BLaER1 (cell line): ENCODE results near the gene SLC35B1.

Experiments
- H3K27ac ChIP-seq: shearing (Covaris generic); formaldehyde crosslinking; 2 replicates; pipeline ENCODE4 v1.8.1; 2022
- H3K27me3 ChIP-seq: shearing (Covaris generic); formaldehyde crosslinking; 2 replicates; pipeline ENCODE4 v1.8.1; 2022
- H3K36me3 ChIP-seq: shearing (Covaris generic); formaldehyde crosslinking; 2 replicates; pipeline ENCODE4 v1.8.1; 2022
- H3K4me1 ChIP-seq: shearing (Covaris generic); formaldehyde crosslinking; 2 replicates; pipeline ENCODE4 v1.8.1; 2022
- H3K4me2 ChIP-seq: shearing (Covaris generic); formaldehyde crosslinking; 2 replicates; pipeline ENCODE4 v1.8.1; 2022
- H3K4me3 ChIP-seq: shearing (Covaris generic); formaldehyde crosslinking; 2 replicates; pipeline ENCODE4 v1.8.1; 2022
- H3K9ac ChIP-seq: shearing (Covaris generic); formaldehyde crosslinking; 2 replicates; pipeline ENCODE4 v1.8.1; 2022
- H3K9me3 ChIP-seq: shearing (Covaris generic); formaldehyde crosslinking; 2 replicates; pipeline ENCODE4 v1.8.1; 2022
- H4K20me1 ChIP-seq: shearing (Covaris generic); formaldehyde crosslinking; 2 replicates; pipeline ENCODE4 v1.8.1; 2022
- Cebpa-rat ChIP-seq: shearing (Covaris generic); IDR thresholded peaks from 2 replicates; pipeline ENCODE4 v1.8.1; 2022

Gene SLC35B1, protein sequence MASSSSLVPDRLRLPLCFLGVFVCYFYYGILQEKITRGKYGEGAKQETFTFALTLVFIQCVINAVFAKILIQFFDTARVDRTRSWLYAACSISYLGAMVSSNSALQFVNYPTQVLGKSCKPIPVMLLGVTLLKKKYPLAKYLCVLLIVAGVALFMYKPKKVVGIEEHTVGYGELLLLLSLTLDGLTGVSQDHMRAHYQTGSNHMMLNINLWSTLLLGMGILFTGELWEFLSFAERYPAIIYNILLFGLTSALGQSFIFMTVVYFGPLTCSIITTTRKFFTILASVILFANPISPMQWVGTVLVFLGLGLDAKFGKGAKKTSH

DNA sequence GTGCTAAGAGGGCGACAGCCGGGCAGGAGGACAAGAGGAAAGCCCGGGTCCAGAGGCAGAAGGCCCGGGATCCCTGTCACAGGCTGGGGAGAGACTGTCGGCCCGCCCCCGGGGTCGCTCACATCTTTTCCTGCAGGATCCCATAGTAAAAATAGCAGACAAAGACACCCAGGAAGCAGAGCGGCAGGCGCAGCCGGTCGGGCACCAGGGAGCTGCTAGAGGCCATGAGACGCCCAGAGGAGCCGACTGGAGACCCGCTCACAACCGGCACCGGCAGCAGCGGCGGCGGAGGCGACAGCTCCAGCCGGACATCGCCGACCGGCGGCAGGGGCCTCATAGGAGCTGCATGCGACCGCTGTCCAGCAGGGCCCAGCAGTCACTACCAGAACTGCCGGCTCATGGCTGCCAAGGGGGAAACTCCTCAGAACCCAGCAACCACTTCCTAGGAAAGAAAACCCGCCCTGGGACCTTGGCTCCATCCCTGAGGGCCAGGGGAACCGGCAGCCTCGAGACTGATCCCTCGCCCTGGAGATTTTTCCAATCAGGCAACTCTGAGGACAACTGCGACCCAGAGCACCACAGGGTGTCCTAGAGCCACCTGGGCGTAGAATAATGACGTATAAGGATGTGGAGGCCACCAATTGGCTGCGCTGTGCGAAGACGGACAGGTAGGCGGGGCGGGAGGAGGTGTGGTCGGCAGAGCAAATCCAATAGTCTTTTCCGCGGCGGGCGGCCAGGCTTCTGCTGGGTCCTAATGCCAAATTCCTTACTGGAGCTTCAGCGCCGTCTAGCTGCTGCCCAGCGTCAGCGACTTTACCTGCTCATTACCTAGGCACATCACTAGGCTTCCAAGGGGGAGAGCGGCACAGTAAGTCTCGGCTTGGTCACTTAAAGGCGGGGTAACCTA, at the start of gene SLC35B1:
TSS of gene SLC35B1 (minus strand) at position 357 of the 907 bp plus-strand sequence. CDS start at position 226, 131 bp downstream.
- TF ChIP-seq Cebpa-rat, result no peak

DNA sequence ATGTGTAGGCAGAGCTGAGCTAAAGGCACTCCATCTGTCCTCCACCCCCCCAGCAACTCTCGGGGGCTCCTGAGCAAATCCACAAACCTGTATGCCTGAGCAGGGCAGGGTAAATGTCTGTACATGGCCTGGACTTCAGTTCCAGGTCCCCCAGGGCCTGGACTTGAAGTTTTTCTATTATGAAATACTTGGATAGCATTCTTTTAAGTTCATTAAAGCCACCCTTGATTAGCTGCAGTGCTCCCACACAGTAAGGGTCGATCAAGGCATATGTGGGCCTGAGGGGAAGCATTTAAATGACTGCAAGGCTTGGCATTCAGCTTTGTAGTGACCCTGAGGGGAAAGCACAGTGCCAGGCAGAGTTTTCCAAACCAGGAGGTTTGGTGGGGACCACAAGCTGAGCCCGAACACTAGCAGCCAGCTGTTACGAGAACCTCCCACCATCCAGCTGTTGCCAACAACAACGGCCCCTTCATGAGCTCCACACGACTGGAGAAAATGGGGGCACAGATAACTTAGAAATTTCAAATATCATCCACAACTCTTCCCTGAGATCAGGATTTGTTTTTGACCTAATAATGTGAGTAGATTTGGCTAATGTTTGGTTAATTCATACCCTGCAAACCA, 49.5 kb upstream of the SLC35B1 start:
- peaks cover 56% of the 10 kb centered on the region for H4K20me1 ChIP-seq
- H3K27ac ChIP-seq, result peak overlapping the region; percentile 41
- H3K36me3 ChIP-seq, result peaks cover 40% of the 10 kb centered on the region
- no peaks in the 10 kb centered on the region for H3K27me3 ChIP-seq
- peaks cover 89% of the 10 kb centered on the region for H3K4me1 ChIP-seq
- H3K4me2 ChIP-seq, result peak overlapping the region; percentile 83; the same call in 1 of the 2 replicates
- no peak overlapping the region for H3K4me3 ChIP-seq
- H3K9me3 ChIP-seq, result no peaks in the 10 kb centered on the region
- TF ChIP-seq Cebpa-rat, result no peak
- peak overlapping the region; percentile 13; the same call in 1 of the 2 replicates for H3K9ac ChIP-seq

More for the DNA sequence above, at the start of gene SLC35B1:
- Histone ChIP-seq H3K27ac (peak within 1 kb of the TSS; percentile 99), H3K9ac (peak within 1 kb of the TSS; percentile 99), H3K9me3 (no peaks in the 10 kb centered on the region), H3K4me2 (peak within 1 kb of the TSS; percentile 89), H3K36me3 (peaks cover 76% of the 10 kb centered on the region), H3K4me3 (peak within 1 kb of the TSS; percentile 99), H3K4me1 (peaks cover 72% of the 10 kb centered on the region), H3K27me3 (no peaks in the 10 kb centered on the region), H4K20me1 (no peaks in the 10 kb centered on the region)

DNA sequence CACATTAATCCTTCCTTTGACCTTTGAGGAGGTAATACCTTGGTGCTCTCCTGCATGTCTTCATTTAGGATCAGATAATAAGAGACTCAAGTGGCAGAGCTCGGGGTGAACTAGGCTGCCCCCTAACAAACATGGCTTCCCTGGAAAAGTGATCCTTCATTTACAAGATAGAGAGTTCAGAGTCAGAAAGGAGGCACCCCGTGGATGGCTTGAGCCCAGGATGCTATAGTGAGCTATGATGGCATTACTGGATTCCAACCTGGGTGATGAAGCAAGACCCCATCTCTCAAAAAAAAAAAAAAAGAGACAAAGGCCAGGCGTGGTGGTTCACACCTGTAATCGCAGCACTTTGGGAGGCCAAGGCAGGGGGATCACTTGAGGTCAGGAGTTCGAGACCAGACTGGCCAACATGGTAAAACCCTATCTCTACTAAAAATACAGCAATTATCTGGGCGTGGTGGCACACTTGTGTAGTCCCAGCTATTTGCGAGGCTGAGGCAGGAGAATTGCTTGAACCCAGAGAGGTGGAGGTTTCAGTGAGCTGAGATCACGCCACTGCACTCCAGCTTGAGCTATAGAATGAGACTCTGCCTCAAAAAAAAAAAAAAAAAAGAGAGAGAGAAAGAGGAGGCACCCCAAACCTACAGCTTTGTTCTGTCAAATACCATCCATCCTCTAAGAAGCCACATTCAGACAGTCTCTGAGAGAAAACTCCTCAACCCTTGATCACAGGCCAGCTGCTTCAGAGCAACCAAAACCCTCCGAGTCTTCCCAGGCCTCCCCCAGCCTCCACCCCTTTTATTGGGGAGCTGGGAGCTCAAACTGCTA, 48.8 kb upstream of the SLC35B1 start:
- H3K4me3 ChIP-seq, result no peak overlapping the region
- peak overlapping the region; percentile 83 for H3K4me2 ChIP-seq
- peak overlapping the region; percentile 13; the same call in 1 of the 2 replicates for H3K9ac ChIP-seq

DNA sequence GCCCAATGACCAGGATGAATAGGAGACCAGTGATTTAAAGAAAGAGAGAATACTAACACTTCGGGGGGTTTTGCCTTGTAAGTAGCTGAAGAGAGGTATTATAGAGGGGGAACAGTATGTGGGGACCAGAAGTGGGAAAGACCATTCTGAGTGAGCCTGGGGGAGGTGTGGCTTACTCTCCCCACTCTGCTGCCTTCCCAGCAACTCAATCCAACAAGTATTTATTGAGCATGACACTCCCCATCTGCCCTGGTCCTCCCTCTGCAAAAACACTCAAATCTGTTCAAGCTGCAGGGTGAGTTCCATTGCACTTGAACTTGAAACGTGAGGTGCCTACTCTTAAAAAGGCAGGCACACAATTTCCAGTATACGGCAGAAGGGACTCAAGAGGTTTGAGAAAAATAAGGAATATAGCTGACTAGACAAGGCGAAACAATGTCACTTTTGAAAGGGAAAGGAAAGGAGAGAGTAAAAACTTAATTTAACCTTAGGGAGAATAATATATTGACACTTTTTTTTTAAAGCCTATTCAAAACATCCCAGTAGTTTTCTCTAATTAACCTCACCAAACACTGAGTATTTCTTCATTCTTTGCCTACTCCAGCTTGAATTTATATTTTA, 48.0 kb upstream of the SLC35B1 start:
- Histone ChIP-seq H3K4me3 (no peak overlapping the region), H4K20me1 (peaks cover 41% of the 10 kb centered on the region), H3K27ac (peak overlapping the region; percentile 80), H3K9ac (no peak overlapping the region), H3K27me3 (no peaks in the 10 kb centered on the region), H3K4me1 (peaks cover 89% of the 10 kb centered on the region), H3K9me3 (no peaks in the 10 kb centered on the region), H3K36me3 (peaks cover 40% of the 10 kb centered on the region), H3K4me2 (peak overlapping the region; percentile 83)
- TF ChIP-seq Cebpa-rat, result no peak

More for the DNA sequence above, 48.8 kb upstream of the SLC35B1 start:
- peaks cover 89% of the 10 kb centered on the region for H3K4me1 ChIP-seq
- no peak for TF ChIP-seq Cebpa-rat
- H3K36me3 ChIP-seq, result peaks cover 40% of the 10 kb centered on the region
- H3K27me3 ChIP-seq, result no peaks in the 10 kb centered on the region
- H4K20me1 ChIP-seq, result peaks cover 48% of the 10 kb centered on the region
- peak overlapping the region; percentile 41; the same call in 1 of the 2 replicates for H3K27ac ChIP-seq
- no peaks in the 10 kb centered on the region for H3K9me3 ChIP-seq

DNA sequence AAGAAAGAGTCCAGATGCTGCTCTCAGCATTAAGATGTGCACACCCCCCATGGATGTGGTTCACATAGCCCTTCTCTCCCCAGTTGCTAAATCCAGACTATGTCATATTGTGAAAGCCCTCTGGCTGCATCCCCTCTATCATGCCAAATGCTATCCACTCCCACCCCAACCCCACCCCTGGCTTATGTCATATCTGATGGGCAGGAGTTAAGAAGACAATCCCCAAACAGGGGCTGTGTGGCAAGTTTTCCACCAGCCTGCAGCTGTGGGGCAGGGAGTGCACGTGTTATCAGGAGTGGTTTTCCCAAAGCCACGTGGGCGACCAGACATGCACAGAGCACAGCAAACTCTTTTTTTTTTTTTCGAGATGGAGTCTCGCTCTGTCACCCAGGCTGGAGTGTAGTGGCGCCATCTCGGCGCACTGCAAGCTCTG, 46.2 kb upstream of the SLC35B1 start:
- H3K9me3 ChIP-seq, result no peaks in the 10 kb centered on the region
- H3K27ac ChIP-seq, result peak overlapping the region; percentile 80
- H3K4me1 ChIP-seq, result peaks cover 80% of the 10 kb centered on the region
- H4K20me1 ChIP-seq, result peaks cover 23% of the 10 kb centered on the region
- H3K27me3 ChIP-seq, result no peaks in the 10 kb centered on the region
- no peak overlapping the region for H3K4me3 ChIP-seq
- peak overlapping the region; percentile 83 for H3K4me2 ChIP-seq
- no peak overlapping the region; the same call in 1 of the 2 replicates for H3K9ac ChIP-seq
- H3K36me3 ChIP-seq, result peaks cover 29% of the 10 kb centered on the region
- no peak for TF ChIP-seq Cebpa-rat

DNA sequence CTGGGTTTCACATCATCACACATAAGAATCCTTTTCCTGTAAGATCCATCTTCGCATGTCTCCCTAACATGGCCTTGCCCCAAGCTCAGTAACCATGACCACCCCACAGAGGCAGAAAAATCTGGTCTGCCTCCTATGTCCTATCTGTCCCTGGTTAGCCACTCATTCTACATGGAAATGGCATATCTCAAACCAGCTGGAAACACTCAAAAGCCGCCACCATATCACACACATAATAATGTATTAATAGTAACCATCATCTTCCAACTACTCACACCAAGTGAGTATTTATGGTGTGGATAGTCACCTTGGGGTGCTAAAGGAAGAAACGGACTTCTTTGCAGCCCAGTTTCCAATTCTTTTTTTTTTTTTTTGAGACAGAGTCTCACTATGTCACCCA, 44.7 kb upstream of the SLC35B1 start:
- no peak for TF ChIP-seq Cebpa-rat
- H3K9me3 ChIP-seq, result no peaks in the 10 kb centered on the region
- peak overlapping the region; percentile 3; the same call in 1 of the 2 replicates for H3K4me3 ChIP-seq
- peaks cover 90% of the 10 kb centered on the region for H3K4me1 ChIP-seq
- H3K27me3 ChIP-seq, result no peaks in the 10 kb centered on the region
- peak overlapping the region; percentile 80 for H3K27ac ChIP-seq
- 0 out of 2 replicates have a peak overlapping the region, but pooled peaks have one; percentile 32 for H3K9ac ChIP-seq
- H3K4me2 ChIP-seq, result peak overlapping the region; percentile 83
- peaks cover 15% of the 10 kb centered on the region for H3K36me3 ChIP-seq
- H4K20me1 ChIP-seq, result peaks cover 12% of the 10 kb centered on the region

DNA sequence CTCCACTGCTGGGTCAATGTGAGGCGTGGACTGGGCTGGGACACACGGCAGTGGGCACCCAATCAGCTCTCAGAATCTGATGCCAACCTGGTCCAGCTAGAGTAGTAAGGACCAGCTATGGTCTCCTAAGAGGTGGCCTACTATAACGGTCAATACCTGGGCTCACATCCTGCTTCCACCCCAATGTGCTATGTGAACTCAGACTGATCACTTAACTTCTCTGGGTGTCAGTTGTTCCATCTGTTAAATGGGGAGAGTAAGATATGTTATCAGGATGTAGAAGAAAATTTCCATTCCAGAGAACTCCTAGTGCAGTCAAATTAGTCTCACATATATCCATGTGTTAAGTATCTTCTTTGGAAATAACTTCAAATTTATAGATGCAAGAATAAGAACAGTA, 42.0 kb upstream of the SLC35B1 start:
- no peaks in the 10 kb centered on the region for H3K36me3 ChIP-seq
- H3K9ac ChIP-seq, result no peak overlapping the region
- H4K20me1 ChIP-seq, result no peaks in the 10 kb centered on the region
- H3K4me2 ChIP-seq, result no peak overlapping the region
- no peak overlapping the region for H3K27ac ChIP-seq
- no peak for TF ChIP-seq Cebpa-rat
- H3K4me3 ChIP-seq, result no peak overlapping the region
- H3K4me1 ChIP-seq, result peaks cover 90% of the 10 kb centered on the region
- no peaks in the 10 kb centered on the region for H3K9me3 ChIP-seq
- H3K27me3 ChIP-seq, result no peaks in the 10 kb centered on the region

DNA sequence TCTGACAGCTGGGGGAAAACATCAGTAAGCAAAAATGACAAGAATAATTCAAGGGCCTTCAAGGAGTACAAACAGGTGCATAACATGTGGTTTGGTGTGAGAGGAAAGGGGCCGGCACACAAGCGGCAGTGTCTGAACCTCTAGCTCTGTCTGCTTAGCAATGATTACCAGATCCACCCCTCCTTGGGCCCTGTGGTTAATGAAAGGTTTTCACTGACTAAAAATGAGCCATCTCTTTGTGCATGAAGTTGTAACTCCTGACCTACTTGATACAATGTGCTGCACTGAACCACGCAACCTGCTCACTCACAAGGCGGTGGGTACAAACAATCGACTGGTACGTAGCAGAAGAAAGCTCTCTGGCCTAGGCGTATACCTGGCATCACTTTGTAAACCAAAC, 41.0 kb upstream of the SLC35B1 start:
- Histone ChIP-seq H3K4me2 (peak overlapping the region; percentile 94), H3K4me3 (peak overlapping the region; percentile 25; the same call in 1 of the 2 replicates), H3K9ac (peak overlapping the region; percentile 70), H3K36me3 (0 out of 2 replicates have a peak, but pooled peaks cover 3% of the 10 kb centered on the region), H3K4me1 (peaks cover 90% of the 10 kb centered on the region), H3K27ac (peak overlapping the region; percentile 93), H3K27me3 (no peaks in the 10 kb centered on the region), H3K9me3 (no peaks in the 10 kb centered on the region), H4K20me1 (no peaks in the 10 kb centered on the region)
- no peak for TF ChIP-seq Cebpa-rat
